Hair follicular keratinocyte (primary cell): ENCODE data around the gene ETV3L. TPM values are rescaled to one million over a fixed set of nuclear protein-coding genes. Genes with fewer than 3 reads are reported as not detected.

Experiments
- total RNA-seq: library from RNA; depleted of rRNA; stranded (reverse); fragments of >200 nt; gene quantifications from 2 replicates; pipeline ENCODE4 v1.2.3, GENCODE V29; 2015

The ETV3L gene
- not detected in 2 replicates for total RNA-seq

DNA sequence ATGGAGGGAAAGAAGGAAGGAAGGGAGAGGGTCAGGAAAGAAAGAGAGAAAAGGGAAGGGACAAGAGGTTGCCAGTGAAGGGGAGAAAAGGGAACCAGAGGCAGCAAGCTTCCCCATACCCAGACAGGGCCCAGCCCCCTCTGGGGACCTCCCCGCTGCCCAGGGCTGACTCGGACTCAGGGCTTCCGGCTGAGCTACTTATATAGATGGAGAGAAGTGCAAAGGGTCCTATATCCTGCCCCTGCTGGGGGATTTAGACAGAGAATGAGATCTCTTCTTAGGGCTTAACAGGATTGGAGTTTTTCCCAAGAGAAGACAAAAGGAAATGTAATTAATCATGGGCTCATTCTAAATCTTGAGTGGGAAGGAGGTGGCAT, at the start of gene ETV3L:
Gene ETV3L (minus strand): TSS at position 176 of the 377 bp plus-strand sequence. CDS start 285 bp downstream, outside the sequence.

DNA sequence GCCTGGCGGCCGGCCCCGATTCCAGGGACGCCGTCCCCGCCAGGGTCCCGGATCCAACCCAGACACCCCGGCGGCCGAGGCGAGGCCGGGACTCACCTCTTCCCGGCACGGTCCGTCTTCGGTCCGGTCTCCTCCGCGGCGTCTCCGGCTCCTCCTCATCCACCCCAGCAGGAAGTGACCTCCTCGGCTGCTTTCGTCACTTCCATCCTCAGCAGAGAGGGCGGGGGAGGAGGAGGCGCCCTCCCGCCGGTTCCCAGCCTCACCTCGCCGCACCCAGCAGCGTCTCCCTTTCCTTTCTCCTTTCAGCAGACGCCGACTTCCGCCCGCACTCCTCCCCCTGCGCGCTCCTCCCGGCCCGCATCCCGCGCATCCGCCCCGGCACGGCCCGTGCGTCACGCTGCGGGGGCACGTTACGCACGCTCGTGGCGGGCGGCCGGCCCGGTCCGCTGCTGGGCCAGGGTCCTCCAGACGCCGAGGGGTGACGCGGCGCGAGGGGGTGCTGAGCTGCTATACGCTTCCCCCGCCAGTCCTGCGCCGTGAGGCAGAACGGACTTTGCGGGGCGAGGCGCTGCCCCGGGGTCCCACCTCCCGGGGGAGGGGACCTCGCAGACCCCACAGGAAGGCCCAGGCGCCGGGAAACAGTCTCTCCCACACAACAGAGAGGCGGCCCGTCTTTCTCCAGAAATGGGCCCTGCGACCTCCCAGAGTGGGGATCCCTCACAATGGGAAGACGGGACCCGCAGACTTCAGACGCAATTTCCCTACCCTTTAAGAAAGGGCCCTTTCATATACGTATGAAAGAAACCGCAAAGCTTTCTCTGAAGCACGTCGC, 38.8 kb upstream of the ETV3L start, which contains the start of gene ETV3:
Gene ETV3 (minus strand): TSS at position 176 of the 832 bp plus-strand sequence. CDS start 2,043 bp downstream, outside the sequence.

DNA sequence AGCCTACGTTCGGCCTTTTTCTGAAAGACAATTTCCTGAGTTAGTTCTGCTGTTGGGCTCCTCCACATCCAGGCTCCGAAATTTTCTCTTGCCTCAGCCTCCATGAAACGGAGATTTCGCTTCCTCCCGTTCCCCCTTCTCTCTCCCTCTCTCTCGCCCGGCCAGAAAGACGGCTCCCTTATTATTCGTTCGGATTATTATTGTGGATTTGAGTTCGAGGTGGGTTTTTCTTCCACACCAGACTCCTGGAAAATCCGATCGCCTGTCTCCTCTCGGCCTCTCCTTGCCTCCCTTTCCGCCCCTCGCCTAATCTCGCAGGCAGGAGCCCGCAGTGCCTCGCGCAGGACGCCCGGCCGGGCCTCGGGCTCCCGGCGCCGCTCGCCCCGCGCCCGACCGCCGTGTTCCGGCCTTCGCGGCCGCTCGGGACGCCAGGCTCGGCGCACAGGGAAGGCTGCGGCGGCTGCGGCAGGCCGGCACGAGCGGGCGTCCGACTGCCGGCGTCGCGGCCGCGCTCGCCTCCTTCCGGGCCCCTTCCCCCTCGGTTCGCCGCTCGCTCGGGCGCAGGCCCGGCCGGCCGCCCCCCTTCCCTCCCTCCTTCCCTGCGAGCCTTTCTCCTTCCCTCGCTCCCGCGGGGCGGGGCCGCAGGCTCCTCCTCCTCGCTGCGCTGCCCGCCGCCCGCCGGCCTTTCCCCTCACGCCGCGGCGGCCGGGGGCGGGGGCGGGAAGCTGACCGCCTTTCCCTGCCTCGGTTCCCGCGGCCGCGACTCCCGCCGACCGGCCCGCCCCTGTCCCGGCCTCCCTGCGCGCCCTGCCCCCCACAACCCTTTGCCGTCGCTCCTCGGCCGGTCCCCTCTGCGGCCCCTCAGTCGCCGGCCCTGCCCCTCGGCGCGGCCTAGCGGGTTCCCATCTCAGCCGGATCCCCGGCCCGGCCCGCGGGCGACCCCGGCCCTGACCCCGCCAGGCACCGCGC, 54.1 kb downstream of the ETV3L start, which contains the start of gene ARHGEF11:
Gene ARHGEF11 (minus strand): TSS at position 493 of the 969 bp plus-strand sequence. CDS start 1,412 bp downstream, outside the sequence.

Other genes with a start within 250 kb of the ETV3L start
- gene INSRR, start 240.7 kb downstream of the ETV3L start, total RNA-seq = not detected in 2 replicates
- gene NTRK1, start 238.9 kb downstream of the ETV3L start, total RNA-seq = under 0.01 and 0.08 TPM in 2 replicates
- gene PEAR1, start 206.1 kb downstream of the ETV3L start, total RNA-seq = 4.0 and 6.7 TPM in 2 replicates
- gene LRRC71, start 179.2 kb downstream of the ETV3L start, total RNA-seq = not detected in 2 replicates
- 8.2 and 12.3 TPM in 2 replicates for gene ARHGEF11, start 54.1 kb downstream of the ETV3L start, total RNA-seq
- 12.7 and 13.1 TPM in 2 replicates for gene ETV3, start 38.6 kb upstream of the ETV3L start, total RNA-seq